ENCODE results near the gene TMEM223.

The TMEM223 gene

GRCh38 chr11:62816557-62816956 is 24.8 kb upstream of the TMEM223 start:
- H3K4me1 Mint-ChIP-seq = no peaks in the 10 kb centered on the region
- H3K9me3 Mint-ChIP-seq = no peaks in the 10 kb centered on the region
- no peak overlapping the region for H3K4me3 Mint-ChIP-seq
- DNase-seq (ENCODE audit: low spot score in 2 of 2) (no peak), ATAC-seq (replicated peaks; ENCODE audit: extremely low read depth, poor library complexity, severe bottlenecking) (no peak)
- no peak overlapping the region for H3K27ac Mint-ChIP-seq (ENCODE audit: low read depth)
- peaks cover 52% of the 10 kb centered on the region for H3K36me3 Mint-ChIP-seq (ENCODE audit: insufficient read depth)
- no peaks in the 10 kb centered on the region for H3K27me3 Mint-ChIP-seq

GRCh38 chr11:62811659-62812058 is 19.9 kb upstream of the TMEM223 start:
- no peak for ATAC-seq (replicated peaks; ENCODE audit: extremely low read depth, poor library complexity, severe bottlenecking)
- no peaks in the 10 kb centered on the region for H3K27me3 Mint-ChIP-seq
- DNase-seq (ENCODE audit: low spot score in 2 of 2) = no peak
- H3K4me3 Mint-ChIP-seq = no peak overlapping the region
- no peak overlapping the region for H3K27ac Mint-ChIP-seq (ENCODE audit: low read depth)
- H3K4me1 Mint-ChIP-seq = peaks cover 5% of the 10 kb centered on the region
- peaks cover 24% of the 10 kb centered on the region for H3K36me3 Mint-ChIP-seq (ENCODE audit: insufficient read depth)
- no peaks in the 10 kb centered on the region for H3K9me3 Mint-ChIP-seq

- Mint-ChIP-seq H3K4me3 (no peak overlapping the region), H3K27ac (ENCODE audit: low read depth) (no peak overlapping the region)
- DNase-seq (ENCODE audit: low spot score in 2 of 2) = no peak
Measured at GRCh38 chr11:62810748-62811147, 18.9 kb upstream of the TMEM223 start.

GRCh38 chr11:62806611-62807121 is 14.9 kb upstream of the TMEM223 start:
- Mint-ChIP-seq H3K4me3 (peak overlapping the region; percentile 94), H3K27ac (ENCODE audit: low read depth) (no peak overlapping the region), H3K9me3 (no peaks in the 10 kb centered on the region), H3K27me3 (no peaks in the 10 kb centered on the region), H3K4me1 (peaks cover 24% of the 10 kb centered on the region), H3K36me3 (ENCODE audit: insufficient read depth) (peaks cover 36% of the 10 kb centered on the region)
- no peak for ATAC-seq (replicated peaks; ENCODE audit: extremely low read depth, poor library complexity, severe bottlenecking)
- DNase-seq (ENCODE audit: low spot score in 2 of 2) = no peak

More at GRCh38 chr11:62810748-62811147, 18.9 kb upstream of the TMEM223 start:
- ATAC-seq (replicated peaks; ENCODE audit: extremely low read depth, poor library complexity, severe bottlenecking) = no peak
- peaks cover 19% of the 10 kb centered on the region for H3K36me3 Mint-ChIP-seq (ENCODE audit: insufficient read depth)
- H3K9me3 Mint-ChIP-seq = no peaks in the 10 kb centered on the region
- no peaks in the 10 kb centered on the region for H3K27me3 Mint-ChIP-seq
- peaks cover 5% of the 10 kb centered on the region for H3K4me1 Mint-ChIP-seq

- DNase-seq (ENCODE audit: low spot score in 2 of 2) (no peak), ATAC-seq (replicated peaks; ENCODE audit: extremely low read depth, poor library complexity, severe bottlenecking) (peak; percentile 21)
- Mint-ChIP-seq H3K27me3 (no peaks in the 10 kb centered on the region), H3K4me1 (peaks cover 22% of the 10 kb centered on the region), H3K36me3 (ENCODE audit: insufficient read depth) (peaks cover 42% of the 10 kb centered on the region), H3K9me3 (no peaks in the 10 kb centered on the region), H3K27ac (ENCODE audit: low read depth) (peak overlapping the region; percentile 93), H3K4me3 (peak overlapping the region; percentile 94)
Measured at GRCh38 chr11:62805961-62806441, 14.2 kb upstream of the TMEM223 start.

GRCh38 chr11:62805076-62805892 is 13.5 kb upstream of the TMEM223 start, which contains the start of gene NXF1:
TSS of gene NXF1 (minus strand) at chr11:62805440. CDS start at chr11:62805356, 84 bp downstream.
- no peaks in the 10 kb centered on the region for H3K9me3 Mint-ChIP-seq

GRCh38 chr11:62804310-62805075 is 12.7 kb upstream of the TMEM223 start:
- Mint-ChIP-seq H3K27ac (ENCODE audit: low read depth) (peak overlapping the region; percentile 93), H3K9me3 (no peaks in the 10 kb centered on the region), H3K4me1 (peaks cover 24% of the 10 kb centered on the region), H3K27me3 (no peaks in the 10 kb centered on the region), H3K36me3 (ENCODE audit: insufficient read depth) (peaks cover 54% of the 10 kb centered on the region), H3K4me3 (peak overlapping the region; percentile 94)
- DNase-seq (ENCODE audit: low spot score in 2 of 2) = no peak
- peak; percentile 45 for ATAC-seq (replicated peaks; ENCODE audit: extremely low read depth, poor library complexity, severe bottlenecking)

More at GRCh38 chr11:62805076-62805892, 13.5 kb upstream of the TMEM223 start, which contains the start of gene NXF1:
- Mint-ChIP-seq H3K4me1 (peaks cover 19% of the 10 kb centered on the region), H3K27ac (ENCODE audit: low read depth) (peak within 1 kb of the TSS; percentile 93), H3K36me3 (ENCODE audit: insufficient read depth) (peaks cover 46% of the 10 kb centered on the region), H3K4me3 (peak within 1 kb of the TSS; percentile 94), H3K27me3 (no peaks in the 10 kb centered on the region)
- peak; percentile 86 for ATAC-seq (replicated peaks; ENCODE audit: extremely low read depth, poor library complexity, severe bottlenecking)
- peak; percentile 95 to 97 for DNase-seq (ENCODE audit: low spot score in 2 of 2)

- no peak overlapping the region for H3K4me3 Mint-ChIP-seq
- H3K36me3 Mint-ChIP-seq (ENCODE audit: insufficient read depth) = peaks cover 84% of the 10 kb centered on the region
- no peak overlapping the region for H3K27ac Mint-ChIP-seq (ENCODE audit: low read depth)
- DNase-seq (ENCODE audit: low spot score in 2 of 2) = no peak
- ATAC-seq (replicated peaks; ENCODE audit: extremely low read depth, poor library complexity, severe bottlenecking) = no peak
- peaks cover 33% of the 10 kb centered on the region for H3K4me1 Mint-ChIP-seq
- no peaks in the 10 kb centered on the region for H3K9me3 Mint-ChIP-seq
- no peaks in the 10 kb centered on the region for H3K27me3 Mint-ChIP-seq
Measured at GRCh38 chr11:62801071-62801470, 9.3 kb upstream of the TMEM223 start.

- DNase-seq (ENCODE audit: low spot score in 2 of 2) (no peak), ATAC-seq (replicated peaks; ENCODE audit: extremely low read depth, poor library complexity, severe bottlenecking) (no peak)
- Mint-ChIP-seq H3K4me3 (no peak overlapping the region), H3K27ac (ENCODE audit: low read depth) (peak overlapping the region; percentile 87), H3K36me3 (ENCODE audit: insufficient read depth) (peaks cover 89% of the 10 kb centered on the region), H3K27me3 (no peaks in the 10 kb centered on the region), H3K4me1 (peaks cover 26% of the 10 kb centered on the region), H3K9me3 (no peaks in the 10 kb centered on the region)
Measured at GRCh38 chr11:62799486-62799885, 7.7 kb upstream of the TMEM223 start.

- Mint-ChIP-seq H3K27me3 (no peaks in the 10 kb centered on the region), H3K27ac (ENCODE audit: low read depth) (no peak overlapping the region), H3K4me1 (peaks cover 34% of the 10 kb centered on the region), H3K9me3 (no peaks in the 10 kb centered on the region), H3K4me3 (no peak overlapping the region), H3K36me3 (ENCODE audit: insufficient read depth) (peaks cover 85% of the 10 kb centered on the region)
- ATAC-seq (replicated peaks; ENCODE audit: extremely low read depth, poor library complexity, severe bottlenecking) (no peak), DNase-seq (ENCODE audit: low spot score in 2 of 2) (no peak)
Measured at GRCh38 chr11:62796281-62796680, 4.5 kb upstream of the TMEM223 start.

- DNase-seq (ENCODE audit: low spot score in 2 of 2) (no peak), ATAC-seq (replicated peaks; ENCODE audit: extremely low read depth, poor library complexity, severe bottlenecking) (no peak)
- Mint-ChIP-seq H3K9me3 (no peaks in the 10 kb centered on the region), H3K27ac (ENCODE audit: low read depth) (peak overlapping the region; percentile 29), H3K4me3 (no peak overlapping the region), H3K4me1 (peaks cover 49% of the 10 kb centered on the region), H3K27me3 (no peaks in the 10 kb centered on the region), H3K36me3 (ENCODE audit: insufficient read depth) (peaks cover 68% of the 10 kb centered on the region)
Measured at GRCh38 chr11:62794201-62794775, 2.5 kb upstream of the TMEM223 start.

GRCh38 chr11:62792202-62792575 is 383 bp upstream of the TMEM223 start:
- H3K4me1 Mint-ChIP-seq = peaks cover 51% of the 10 kb centered on the region
- peak overlapping the region; percentile 97 for H3K4me3 Mint-ChIP-seq
- H3K27me3 Mint-ChIP-seq = no peaks in the 10 kb centered on the region
- peaks cover 54% of the 10 kb centered on the region for H3K36me3 Mint-ChIP-seq (ENCODE audit: insufficient read depth)
- DNase-seq (ENCODE audit: low spot score in 2 of 2) = no peak
- peak overlapping the region; percentile 83 for H3K27ac Mint-ChIP-seq (ENCODE audit: low read depth)
- ATAC-seq (replicated peaks; ENCODE audit: extremely low read depth, poor library complexity, severe bottlenecking) = no peak
- no peaks in the 10 kb centered on the region for H3K9me3 Mint-ChIP-seq

Data from central memory CD8-positive, alpha-beta T cell (primary cell).